Activated T-cell treated with anti-CD3 and anti-CD28 coated beads, Interleukin-2, amount 50 U/mL, for 4 hours (primary cell): Measurements from ENCODE around the gene VDAC2. TPM values are rescaled to one million over a fixed set of nuclear protein-coding genes. Genes with fewer than 3 reads are reported as not detected.
"Not testable (repeated sequence)": the region's sequence is repeated elsewhere in the genome, so short reads cannot be mapped to it uniquely, and the experiment has no call there.

Experiments used
- ATAC-seq, 2 donors: fragments of 200-7000 bp; cut with Tn5 transposase; one replicate each; pipeline ENCODE4 v1.10.0; 2021
- DNase-seq: peaks from one replicate; pipeline ENCODE4 v3.0.0-alpha.2; 2020
- H3K27me3 Mint-ChIP-seq: one replicate; pipeline ENCODE4 v1.8.0; 2021; ENCODE audit warnings: low read depth, mixed read lengths
- H3K36me3 Mint-ChIP-seq: one replicate; pipeline ENCODE4 v1.8.0; 2022; ENCODE audit warnings: mixed read lengths; ENCODE audit not compliant: insufficient read depth
- H3K4me1 Mint-ChIP-seq: one replicate; pipeline ENCODE4 v1.8.0; 2021; ENCODE audit warnings: low read depth, mixed read lengths
- H3K4me3 Mint-ChIP-seq: one replicate; pipeline ENCODE4 v1.8.0; 2021; ENCODE audit warnings: mild to moderate bottlenecking, moderate library complexity, mixed read lengths
- H3K9me3 Mint-ChIP-seq: one replicate; pipeline ENCODE4 v1.8.0; 2021; ENCODE audit warnings: mixed read lengths
- total RNA-seq, 3 donors: library from RNA; stranded (reverse); gene quantifications; one replicate each; pipeline ENCODE4 v1.2.1, GENCODE V29; 2021

Gene VDAC2
- total RNA-seq, 3 donors from 2014 or later, result 269 to 284 (median 271) TPM

DNA sequence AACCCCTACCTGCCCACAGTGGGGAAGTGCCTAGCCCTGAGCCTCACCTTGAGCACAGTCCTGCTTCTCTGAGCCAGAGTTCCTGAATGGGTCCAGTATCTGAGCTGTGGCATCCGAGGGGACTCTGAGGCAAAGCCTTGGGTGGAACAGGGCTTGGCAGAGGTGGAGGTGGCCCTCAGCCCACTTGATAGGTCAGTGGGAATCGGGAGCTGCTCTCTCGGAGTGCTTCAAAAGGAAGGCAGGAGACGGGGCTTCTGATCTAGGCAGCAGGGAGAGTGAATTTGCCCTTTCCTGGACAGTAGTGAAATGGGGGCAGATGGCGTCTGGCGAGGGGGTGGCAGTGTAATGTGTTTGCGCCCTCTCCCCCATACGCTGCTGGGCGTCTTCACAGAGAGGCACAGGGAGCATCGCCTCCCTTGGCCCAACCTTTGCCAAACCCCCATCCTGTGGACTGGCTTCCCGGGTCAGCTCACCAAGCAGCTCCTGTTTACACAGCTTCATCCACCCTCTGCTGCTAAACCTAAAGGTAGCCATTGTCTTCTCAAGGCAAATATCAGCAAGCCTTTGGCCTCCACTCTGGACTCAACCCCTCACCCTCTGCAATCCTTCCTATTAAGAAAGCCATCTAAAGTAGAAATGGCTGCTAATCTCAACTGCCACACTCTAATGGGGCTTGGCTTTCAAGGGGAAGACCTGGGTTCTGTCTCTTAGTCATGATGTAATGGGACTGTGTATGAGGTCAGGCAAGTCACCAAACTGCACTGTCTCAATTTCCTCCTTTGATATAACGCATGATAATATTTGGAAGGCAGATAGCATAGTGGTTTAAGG is 21.1 kb upstream of the VDAC2 start:
- DNase-seq (no peak), ATAC-seq (no peak)
- no peaks in the 10 kb centered on the region for H3K27me3 Mint-ChIP-seq
- peaks cover 7% of the 10 kb centered on the region for H3K36me3 Mint-ChIP-seq
- H3K4me1 Mint-ChIP-seq, result peaks cover 9% of the 10 kb centered on the region
- no peaks in the 10 kb centered on the region for H3K9me3 Mint-ChIP-seq
- no peak overlapping the region for H3K4me3 Mint-ChIP-seq

DNA sequence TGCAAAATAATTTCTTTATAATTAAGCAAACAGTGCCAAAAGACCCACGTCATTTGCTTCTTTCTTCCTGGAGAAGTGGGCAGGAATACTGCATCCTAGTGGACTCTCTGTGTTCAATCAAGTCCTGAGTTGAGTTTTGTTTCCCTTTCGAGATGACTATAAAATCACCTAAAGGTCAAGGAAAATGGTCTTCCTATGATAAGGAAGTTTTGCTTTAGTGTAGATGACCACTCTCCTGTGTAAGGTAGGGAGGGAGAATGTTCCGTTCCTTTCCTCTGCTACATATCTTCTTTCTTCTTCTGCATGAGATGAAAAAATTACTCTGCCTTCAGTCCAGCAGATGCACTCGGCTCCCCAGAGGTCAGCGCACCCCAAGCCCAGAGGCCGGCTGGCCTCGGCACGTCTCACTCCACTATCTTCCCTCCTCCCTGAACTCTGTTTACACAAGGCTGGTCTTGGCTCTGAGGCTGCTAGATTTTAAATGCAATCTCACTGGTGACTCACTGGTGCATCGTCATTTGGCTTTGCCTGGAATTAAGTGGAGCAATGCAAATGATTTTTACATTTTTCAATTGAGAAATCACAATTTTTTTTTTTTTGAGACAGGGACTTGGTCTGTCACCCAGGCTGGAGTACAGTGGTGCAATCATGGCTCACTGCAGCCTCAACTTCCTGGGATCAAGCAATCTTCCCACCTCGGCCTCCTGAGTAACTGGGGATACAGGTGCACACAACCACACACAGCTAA is 18.6 kb upstream of the VDAC2 start:
- Mint-ChIP-seq H3K9me3 (no peaks in the 10 kb centered on the region), H3K27me3 (no peaks in the 10 kb centered on the region), H3K4me1 (peaks cover 9% of the 10 kb centered on the region), H3K36me3 (peaks cover 7% of the 10 kb centered on the region), H3K4me3 (no peak overlapping the region)
- DNase-seq (no peak), ATAC-seq (no peak)

DNA sequence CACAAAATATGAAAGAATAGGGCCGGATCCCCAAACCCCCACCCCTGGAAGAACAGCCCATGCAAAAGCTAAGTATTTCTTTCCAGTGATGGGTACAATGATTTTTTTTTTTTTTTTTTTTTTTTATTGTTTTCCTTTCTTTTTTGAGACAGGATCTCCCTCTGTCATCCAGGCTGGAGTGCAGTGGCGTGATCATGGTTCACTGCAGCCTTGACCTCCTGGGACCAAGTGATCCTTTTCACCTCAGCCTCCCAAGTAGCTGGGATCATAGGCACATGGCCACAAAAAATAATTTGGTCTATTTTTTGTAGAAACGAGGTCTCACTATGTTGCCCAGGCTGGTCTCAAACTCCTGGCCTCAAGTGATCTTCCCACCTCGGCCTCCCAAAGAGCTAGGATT is 16.0 kb upstream of the VDAC2 start:
- not testable (repeated sequence) for H3K4me3 Mint-ChIP-seq, H3K4me1 Mint-ChIP-seq, H3K27me3 Mint-ChIP-seq, H3K9me3 Mint-ChIP-seq, ATAC-seq, DNase-seq, H3K36me3 Mint-ChIP-seq

DNA sequence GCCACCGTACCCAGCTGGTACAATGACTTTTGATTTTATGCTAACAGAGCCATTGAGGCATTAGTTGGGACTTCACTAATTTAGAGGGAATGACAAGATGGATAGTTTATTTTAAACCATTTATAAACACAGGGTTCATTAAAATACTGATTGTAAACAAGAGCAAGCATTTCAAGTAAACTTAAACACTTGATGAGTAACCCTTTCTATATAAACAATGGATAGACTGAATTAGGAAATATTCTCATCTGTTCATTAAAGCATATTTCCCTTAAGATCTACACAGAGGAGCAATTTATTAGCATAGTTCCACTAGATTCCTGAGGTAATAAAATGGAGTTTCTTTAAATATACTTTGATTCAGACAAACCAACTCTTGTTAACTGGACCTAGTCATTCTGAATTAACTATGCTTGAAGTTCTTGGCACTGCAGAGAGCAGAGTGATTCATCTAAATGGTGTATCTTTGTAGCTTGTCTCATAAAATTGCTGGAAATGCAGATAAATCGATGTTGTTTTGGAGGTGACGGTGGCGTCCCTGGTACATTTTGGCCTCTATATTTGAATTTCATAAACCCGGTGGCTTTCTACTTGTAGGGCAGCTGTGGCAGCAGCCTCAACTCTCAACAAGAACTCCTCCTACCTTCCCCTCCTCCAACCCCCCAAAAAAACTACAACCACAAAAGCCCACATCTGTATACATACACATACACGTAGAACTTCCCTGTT is 15.4 kb upstream of the VDAC2 start:
- DNase-seq (no peak), ATAC-seq (no peak)
- H3K27me3 Mint-ChIP-seq, result no peaks in the 10 kb centered on the region
- no peaks in the 10 kb centered on the region for H3K4me1 Mint-ChIP-seq
- H3K36me3 Mint-ChIP-seq, result peaks cover 7% of the 10 kb centered on the region
- no peaks in the 10 kb centered on the region for H3K9me3 Mint-ChIP-seq
- H3K4me3 Mint-ChIP-seq, result no peak overlapping the region

DNA sequence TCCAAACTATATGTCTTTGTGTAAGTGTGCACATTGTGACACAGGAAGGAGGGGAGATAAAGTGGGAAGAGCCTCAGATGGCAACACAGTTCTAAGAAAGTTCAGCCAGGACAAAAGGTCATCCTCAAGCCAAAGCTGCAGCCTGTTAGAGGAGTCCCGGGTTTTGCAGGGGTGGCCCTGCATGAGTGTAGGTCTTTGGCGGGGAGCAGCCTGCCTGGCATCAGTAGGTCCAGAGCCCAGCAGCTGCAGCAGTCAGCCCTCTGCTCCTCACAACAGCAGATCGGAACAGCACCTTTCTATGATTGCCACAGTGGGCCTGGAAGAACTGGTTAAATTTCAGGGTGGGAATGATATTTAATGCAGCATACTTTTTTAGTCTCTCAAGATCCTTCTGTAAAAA is 13.5 kb upstream of the VDAC2 start:
- ATAC-seq (no peak), DNase-seq (no peak)
- H3K27me3 Mint-ChIP-seq, result no peaks in the 10 kb centered on the region
- no peaks in the 10 kb centered on the region for H3K4me1 Mint-ChIP-seq
- no peaks in the 10 kb centered on the region for H3K9me3 Mint-ChIP-seq
- no peak overlapping the region for H3K4me3 Mint-ChIP-seq
- H3K36me3 Mint-ChIP-seq, result peaks cover 4% of the 10 kb centered on the region

DNA sequence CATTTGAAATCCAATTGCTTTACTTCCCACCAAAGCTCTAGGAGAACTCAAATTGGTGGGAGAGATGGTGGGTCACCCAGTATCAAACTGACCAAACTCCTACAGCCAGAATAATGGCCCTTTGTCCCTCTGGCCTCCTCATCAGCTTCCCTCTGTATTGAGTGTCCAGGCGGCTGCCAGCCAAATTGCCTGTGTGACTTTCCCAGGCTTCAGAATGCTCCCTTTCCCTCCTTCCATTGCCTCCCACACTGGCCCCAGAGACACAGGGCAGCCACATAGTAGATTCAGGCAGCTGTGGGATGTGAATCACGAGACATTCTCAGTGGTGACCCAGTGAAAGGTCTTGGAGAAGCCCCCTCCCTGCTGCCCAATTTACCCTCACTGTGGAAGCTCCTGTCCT is 12.7 kb upstream of the VDAC2 start:
- Mint-ChIP-seq H3K4me3 (no peak overlapping the region), H3K4me1 (no peaks in the 10 kb centered on the region), H3K27me3 (no peaks in the 10 kb centered on the region), H3K36me3 (peaks cover 3% of the 10 kb centered on the region), H3K9me3 (no peaks in the 10 kb centered on the region)
- ATAC-seq (no peak), DNase-seq (no peak)

DNA sequence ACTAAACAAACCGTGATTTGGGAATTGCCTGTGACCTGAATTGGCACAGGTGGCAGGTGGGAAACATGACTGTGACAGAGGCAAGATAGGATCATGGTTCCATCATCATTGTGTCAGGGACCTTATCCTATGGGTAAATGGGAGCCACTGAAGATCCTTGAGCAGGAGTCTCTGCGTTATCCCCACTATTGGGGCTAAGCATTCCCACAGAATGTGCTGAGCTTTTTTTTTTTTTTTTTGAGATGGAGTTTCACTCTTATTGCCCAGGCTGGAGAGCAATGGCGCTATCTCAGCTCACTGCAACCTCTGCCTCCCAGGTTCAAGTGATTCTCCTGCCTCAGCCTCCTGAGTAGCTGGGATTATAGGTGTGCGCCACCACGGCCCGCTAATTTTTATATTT is 10.6 kb upstream of the VDAC2 start:
- not testable (repeated sequence) for H3K9me3 Mint-ChIP-seq, ATAC-seq, H3K36me3 Mint-ChIP-seq, DNase-seq, H3K4me3 Mint-ChIP-seq, H3K4me1 Mint-ChIP-seq, H3K27me3 Mint-ChIP-seq

DNA sequence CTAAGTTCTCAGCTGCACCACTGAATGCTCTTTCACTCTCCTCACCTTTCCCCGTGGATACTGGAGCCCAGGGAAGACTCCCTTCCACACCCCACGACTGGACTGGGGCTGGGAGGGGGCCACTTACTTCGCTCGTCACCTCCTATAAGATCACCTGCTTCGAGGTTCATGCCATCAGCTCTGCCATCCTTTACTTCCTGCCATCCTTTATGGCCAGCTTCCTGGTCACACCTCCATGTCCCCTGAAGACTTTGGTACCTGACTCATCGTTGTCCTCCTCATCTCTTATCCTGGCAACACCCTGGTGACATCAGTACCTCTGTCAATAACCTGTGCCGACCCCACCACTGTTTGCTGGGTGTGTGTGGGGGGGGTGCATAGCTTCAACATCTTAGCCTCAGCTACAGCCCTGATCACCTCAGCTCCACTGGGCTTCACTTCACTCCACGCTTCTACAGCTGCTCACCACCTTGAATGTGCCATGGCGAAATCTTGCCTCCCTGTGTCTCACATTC is 8.7 kb upstream of the VDAC2 start:
- ATAC-seq (no peak), DNase-seq (no peak)
- Mint-ChIP-seq H3K27me3 (no peaks in the 10 kb centered on the region), H3K36me3 (peaks cover 2% of the 10 kb centered on the region), H3K4me3 (no peak overlapping the region), H3K9me3 (no peaks in the 10 kb centered on the region), H3K4me1 (no peaks in the 10 kb centered on the region)

DNA sequence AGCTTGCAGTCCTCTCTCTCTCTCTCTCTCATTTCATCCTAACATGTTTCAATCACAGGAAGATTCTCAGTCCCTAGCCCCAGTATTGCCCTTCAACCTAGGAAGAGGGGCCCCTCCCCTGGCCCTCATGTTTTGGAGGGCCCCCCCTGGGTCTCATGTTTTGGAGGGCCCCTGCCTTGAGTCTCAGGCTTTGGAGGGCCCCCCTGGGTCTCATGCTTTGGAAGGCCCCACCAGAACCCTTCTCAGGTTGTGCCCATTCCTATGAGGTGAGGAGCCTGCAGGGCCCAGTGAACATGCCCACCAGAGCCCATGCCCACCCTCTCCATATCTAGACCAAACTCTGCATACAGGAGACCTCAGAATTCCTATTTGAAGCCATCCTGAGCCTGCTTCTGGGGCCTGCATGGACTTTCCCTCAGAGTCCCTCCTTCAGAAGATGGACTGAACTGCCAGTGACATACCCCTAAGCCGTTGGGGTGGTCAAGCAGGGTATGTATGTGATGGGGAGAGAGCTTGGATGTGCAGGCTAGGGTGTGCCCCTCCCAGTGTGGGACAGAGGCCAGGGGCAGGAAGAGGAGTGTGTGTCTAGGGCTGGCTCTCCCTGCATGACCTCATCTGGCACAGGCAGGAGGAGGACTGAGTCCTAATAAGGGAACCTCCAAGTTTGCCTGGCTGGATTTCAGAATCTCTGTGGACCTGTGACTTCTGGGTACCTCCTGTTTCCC is 8.1 kb upstream of the VDAC2 start:
- no peak for ATAC-seq

DNA sequence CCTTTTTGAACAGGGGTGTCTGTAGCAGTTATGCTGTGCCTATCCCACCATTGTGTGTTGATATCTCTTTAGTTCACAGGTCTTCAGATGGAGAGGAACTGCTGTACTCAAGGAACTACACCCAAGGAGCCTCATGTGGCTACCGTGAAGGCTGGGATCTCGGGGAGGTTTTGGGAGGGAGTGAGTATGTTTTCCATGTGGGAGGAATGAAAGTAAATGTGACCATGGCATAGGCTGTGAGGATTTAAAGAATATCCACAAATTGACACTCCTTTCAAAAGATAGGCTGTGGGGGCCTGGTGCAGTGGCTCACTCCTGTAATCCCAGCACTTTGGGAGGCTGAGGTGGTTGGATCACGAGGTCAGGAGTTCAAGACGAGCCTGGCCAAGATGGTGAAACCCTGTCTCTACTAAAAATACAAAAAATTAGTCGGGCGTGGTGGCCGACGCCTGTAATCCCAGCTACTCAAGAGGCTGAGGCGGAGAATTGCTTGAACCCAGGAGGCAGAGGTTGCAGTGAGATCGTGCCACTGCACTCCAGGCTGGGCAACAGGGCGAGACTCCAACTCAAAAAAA is 7.5 kb upstream of the VDAC2 start:
- not testable (repeated sequence) for H3K27me3 Mint-ChIP-seq, H3K36me3 Mint-ChIP-seq, H3K4me3 Mint-ChIP-seq, H3K4me1 Mint-ChIP-seq, H3K9me3 Mint-ChIP-seq, DNase-seq, ATAC-seq

More for the DNA sequence above, 8.1 kb upstream of the VDAC2 start:
- no peaks in the 10 kb centered on the region for H3K9me3 Mint-ChIP-seq
- H3K27me3 Mint-ChIP-seq, result no peaks in the 10 kb centered on the region
- H3K4me3 Mint-ChIP-seq, result no peak overlapping the region
- no peak for DNase-seq
- no peaks in the 10 kb centered on the region for H3K4me1 Mint-ChIP-seq
- H3K36me3 Mint-ChIP-seq, result peaks cover 2% of the 10 kb centered on the region

DNA sequence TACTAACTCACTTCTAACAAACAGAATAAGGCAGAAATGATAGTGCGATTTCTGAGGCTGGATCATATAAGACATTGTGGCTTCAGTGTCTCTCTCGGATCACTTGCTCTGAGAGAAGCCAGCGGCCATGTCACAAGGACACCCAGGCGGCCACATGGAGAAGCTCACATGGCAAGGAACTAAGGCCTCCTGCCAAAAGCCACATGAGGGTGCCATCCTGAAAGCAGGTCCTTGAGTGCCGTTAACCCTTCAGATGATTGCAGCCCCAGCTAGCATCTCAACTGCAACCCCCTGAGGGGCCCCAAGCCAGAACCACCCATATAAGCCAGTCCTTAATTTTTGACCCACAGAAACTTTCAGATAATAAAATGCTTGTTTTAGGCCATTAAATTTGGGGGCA is 6.9 kb upstream of the VDAC2 start:
- Mint-ChIP-seq H3K4me3 (no peak overlapping the region), H3K27me3 (no peaks in the 10 kb centered on the region), H3K36me3 (peaks cover 2% of the 10 kb centered on the region), H3K4me1 (peaks cover 5% of the 10 kb centered on the region), H3K9me3 (no peaks in the 10 kb centered on the region)
- no peak for ATAC-seq
- no peak for DNase-seq

DNA sequence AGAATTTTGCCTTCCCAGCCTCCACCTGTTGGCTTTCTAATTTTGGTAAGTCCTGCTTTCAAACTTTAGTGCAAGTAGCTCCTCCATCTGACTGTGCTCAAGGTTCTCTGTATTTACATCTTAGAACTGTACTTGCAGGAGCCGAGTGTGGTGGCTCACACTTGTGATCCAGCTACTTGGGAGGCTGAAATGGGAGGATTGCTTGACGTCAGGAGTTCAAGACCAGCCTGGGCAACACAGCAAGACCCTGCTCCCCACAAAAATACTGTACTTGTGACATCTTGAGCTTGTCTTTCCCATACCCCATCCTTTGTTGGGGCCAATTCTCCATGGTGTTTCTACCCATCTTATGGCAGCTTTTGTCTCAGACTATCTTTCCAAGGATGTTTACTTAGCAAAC is 4.7 kb upstream of the VDAC2 start:
- DNase-seq (no peak), ATAC-seq (no peak)
- Mint-ChIP-seq H3K4me3 (no peak overlapping the region), H3K9me3 (no peaks in the 10 kb centered on the region), H3K36me3 (peaks cover 2% of the 10 kb centered on the region), H3K4me1 (peaks cover 10% of the 10 kb centered on the region), H3K27me3 (no peaks in the 10 kb centered on the region)

DNA sequence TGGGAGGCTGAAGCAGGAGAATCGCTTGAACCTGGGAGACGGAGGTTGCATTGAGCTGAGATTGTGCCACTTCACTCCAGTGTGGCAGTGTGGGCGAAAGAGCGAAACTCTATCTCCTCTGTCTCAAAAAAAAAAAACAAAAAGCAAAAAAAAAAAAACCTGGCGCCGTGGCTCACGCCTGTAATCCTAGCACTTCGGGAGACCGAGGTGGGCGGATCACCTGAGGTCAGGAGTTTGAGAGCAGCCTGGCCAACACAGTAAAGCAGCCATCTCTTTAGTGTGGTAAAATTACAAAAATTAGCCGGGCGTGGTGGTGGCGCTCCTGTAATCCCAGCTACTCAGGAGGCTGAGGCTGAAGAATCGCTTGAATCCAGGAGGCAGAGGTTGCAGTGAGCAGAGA is 4.0 kb upstream of the VDAC2 start:
- H3K4me3 Mint-ChIP-seq, H3K9me3 Mint-ChIP-seq, DNase-seq, H3K27me3 Mint-ChIP-seq, H3K36me3 Mint-ChIP-seq, ATAC-seq: not testable (repeated sequence)
- peaks cover 13% of the 10 kb centered on the region for H3K4me1 Mint-ChIP-seq
